BE2C (cell line): ENCODE data around the gene OR52E4.

Experiments used
- DNase-seq: peaks from one replicate; pipeline ENCODE4 v3.0.0-alpha.2; 2020
- H3K27me3 ChIP-seq: fragments of 250-450 bp; sonication (Bioruptor Pico); 2 replicates; pipeline ENCODE4 v1.5.1; 2020; ENCODE audit warnings: mild to moderate bottlenecking
- H3K36me3 ChIP-seq: fragments of 250-450 bp; sonication (Bioruptor Pico); 2 replicates; pipeline ENCODE4 v1.5.1; 2020; ENCODE audit warnings: mild to moderate bottlenecking
- H3K4me1 ChIP-seq: fragments of 250-450 bp; sonication (Bioruptor Pico); 2 replicates; pipeline ENCODE4 v1.5.1; 2020
- H3K4me3 ChIP-seq: 2 replicates; pipeline ENCODE4 v1.5.1; 2011; ENCODE audit warnings: low read depth, low read length
- H3K9me3 ChIP-seq: fragments of 250-450 bp; sonication (Bioruptor Pico); 2 replicates; pipeline ENCODE4 v1.5.1; 2020
- TF ChIP-seq, protein P1 (sequence below): IDR thresholded peaks from 2 replicates; pipeline ENCODE4 v1.5.1; 2012; ENCODE audit warnings: mild to moderate bottlenecking, low read depth, low read length

The OR52E4 gene

DNA sequence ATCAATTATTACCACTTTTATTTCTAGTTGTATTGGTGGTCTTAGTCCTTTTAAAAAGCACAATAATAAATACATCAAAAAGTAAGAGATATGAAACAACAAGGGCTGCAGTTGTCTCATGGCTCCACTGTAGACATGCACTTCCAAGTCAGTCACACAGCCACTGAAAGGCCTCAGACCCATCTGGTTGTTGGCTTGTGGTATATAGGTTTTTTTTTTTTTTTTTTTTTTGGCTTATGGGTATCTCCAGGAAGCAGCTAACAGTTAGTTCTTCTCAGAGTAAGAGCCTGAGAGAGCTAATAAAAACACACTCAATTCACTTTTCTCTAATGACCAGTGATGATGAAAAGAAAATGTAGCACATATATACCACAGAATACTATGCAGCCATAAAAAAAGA lies 32.7 kb upstream of the OR52E4 start:
- Histone ChIP-seq H3K27me3 (no peaks in the 10 kb centered on the region), H3K4me1 (no peaks in the 10 kb centered on the region), H3K9me3 (no peaks in the 10 kb centered on the region), H3K36me3 (no peaks in the 10 kb centered on the region), H3K4me3 (no peak overlapping the region)
- TF ChIP-seq, protein P1, sequence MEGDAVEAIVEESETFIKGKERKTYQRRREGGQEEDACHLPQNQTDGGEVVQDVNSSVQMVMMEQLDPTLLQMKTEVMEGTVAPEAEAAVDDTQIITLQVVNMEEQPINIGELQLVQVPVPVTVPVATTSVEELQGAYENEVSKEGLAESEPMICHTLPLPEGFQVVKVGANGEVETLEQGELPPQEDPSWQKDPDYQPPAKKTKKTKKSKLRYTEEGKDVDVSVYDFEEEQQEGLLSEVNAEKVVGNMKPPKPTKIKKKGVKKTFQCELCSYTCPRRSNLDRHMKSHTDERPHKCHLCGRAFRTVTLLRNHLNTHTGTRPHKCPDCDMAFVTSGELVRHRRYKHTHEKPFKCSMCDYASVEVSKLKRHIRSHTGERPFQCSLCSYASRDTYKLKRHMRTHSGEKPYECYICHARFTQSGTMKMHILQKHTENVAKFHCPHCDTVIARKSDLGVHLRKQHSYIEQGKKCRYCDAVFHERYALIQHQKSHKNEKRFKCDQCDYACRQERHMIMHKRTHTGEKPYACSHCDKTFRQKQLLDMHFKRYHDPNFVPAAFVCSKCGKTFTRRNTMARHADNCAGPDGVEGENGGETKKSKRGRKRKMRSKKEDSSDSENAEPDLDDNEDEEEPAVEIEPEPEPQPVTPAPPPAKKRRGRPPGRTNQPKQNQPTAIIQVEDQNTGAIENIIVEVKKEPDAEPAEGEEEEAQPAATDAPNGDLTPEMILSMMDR = no peak
- no peak for DNase-seq

DNA sequence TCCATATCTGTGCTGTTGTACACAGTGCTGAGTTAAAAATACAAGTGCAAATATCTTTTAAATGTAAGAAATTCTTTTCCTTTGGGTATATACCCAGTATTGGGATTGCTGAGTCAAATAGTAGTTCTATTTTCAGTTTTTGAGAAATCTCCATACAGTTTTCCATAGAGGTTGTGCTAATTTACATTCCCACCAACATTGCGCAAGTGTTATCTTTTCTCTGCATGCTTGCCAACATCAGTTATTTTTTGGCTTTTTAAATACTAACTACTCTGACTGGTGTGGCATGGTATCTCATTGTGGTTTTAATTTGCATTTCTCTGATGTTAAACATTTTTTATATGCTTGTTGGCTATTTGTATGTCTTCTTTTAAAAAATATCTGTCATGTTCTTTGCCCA lies 29.4 kb upstream of the OR52E4 start:
- no peak overlapping the region for H3K4me3 ChIP-seq
- no peak for DNase-seq
- no peaks in the 10 kb centered on the region for H3K36me3 ChIP-seq
- no peaks in the 10 kb centered on the region for H3K4me1 ChIP-seq
- TF ChIP-seq, protein P1 = no peak
- H3K27me3 ChIP-seq = no peaks in the 10 kb centered on the region
- no peaks in the 10 kb centered on the region for H3K9me3 ChIP-seq

DNA sequence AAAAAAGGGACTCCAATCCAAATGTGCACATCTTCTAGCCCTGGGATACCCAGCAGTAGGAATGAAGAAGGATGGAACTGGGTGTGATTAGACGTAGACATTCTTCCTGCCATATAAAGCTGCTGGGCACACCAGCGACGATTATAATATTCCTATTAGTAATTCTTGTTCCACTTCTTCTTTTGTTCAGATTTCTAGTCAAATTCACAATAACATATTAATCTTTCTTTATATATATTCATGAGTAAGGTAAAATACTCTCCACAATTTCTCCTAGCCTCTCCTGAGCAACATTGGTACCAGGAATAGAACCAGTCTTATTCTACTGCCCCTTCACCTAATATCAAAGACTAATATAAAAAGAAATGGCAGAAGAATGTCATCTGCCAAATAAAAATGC lies 22.8 kb upstream of the OR52E4 start, which contains the start of gene OR52E8:
Gene OR52E8 (minus strand): TSS at position 101 of the 400 bp plus-strand sequence. CDS start 0 bp downstream, at position 101.
- TF ChIP-seq, protein P1 = no peak
- H3K27me3 ChIP-seq = no peaks in the 10 kb centered on the region
- H3K4me1 ChIP-seq = no peaks in the 10 kb centered on the region
- no peak within 1 kb of the TSS for H3K4me3 ChIP-seq
- no peak for DNase-seq
- no peaks in the 10 kb centered on the region for H3K36me3 ChIP-seq
- no peaks in the 10 kb centered on the region for H3K9me3 ChIP-seq

DNA sequence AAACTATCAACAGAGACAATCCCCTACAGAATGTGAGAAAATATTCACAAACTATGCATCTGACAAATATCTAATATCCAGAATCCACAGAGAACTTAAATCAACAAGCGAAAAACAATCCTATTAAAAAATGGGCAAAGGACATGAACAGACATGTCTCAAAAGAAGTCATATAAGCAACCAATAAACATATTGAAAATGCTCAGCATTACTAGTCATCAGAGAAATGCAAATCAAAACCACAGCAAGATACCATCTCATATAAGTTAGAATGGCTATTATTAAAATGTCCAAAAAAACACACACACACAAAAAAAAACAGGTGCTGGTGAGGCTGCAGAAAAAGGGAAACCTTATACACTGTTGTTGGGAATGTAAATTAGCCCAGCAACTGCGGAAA lies 14.6 kb upstream of the OR52E4 start:
- Histone ChIP-seq H3K27me3 (no peaks in the 10 kb centered on the region), H3K4me3 (no peak overlapping the region), H3K9me3 (no peaks in the 10 kb centered on the region), H3K36me3 (no peaks in the 10 kb centered on the region), H3K4me1 (no peaks in the 10 kb centered on the region)
- TF ChIP-seq, protein P1 = no peak
- no peak for DNase-seq

DNA sequence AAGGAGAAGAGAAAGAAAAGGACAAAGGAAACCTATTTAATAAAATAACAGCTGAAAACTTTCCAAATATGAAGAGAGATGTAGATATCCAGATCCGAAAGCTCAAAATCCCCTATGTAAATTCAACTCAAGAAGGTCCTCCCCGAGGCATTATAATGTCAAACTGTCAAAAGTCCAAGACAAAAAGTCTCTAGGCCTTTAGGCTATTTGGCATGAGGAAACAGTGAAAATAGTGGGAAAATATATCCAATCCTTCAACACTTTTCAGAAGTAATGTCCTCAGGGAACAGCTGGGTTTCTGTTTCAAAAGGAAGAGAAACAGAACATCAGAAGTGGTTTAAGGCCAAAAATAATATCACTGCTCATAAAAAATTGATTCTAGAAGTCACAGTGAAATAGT lies 1.9 kb upstream of the OR52E4 start:
- TF ChIP-seq, protein P1 = no peak

DNA sequence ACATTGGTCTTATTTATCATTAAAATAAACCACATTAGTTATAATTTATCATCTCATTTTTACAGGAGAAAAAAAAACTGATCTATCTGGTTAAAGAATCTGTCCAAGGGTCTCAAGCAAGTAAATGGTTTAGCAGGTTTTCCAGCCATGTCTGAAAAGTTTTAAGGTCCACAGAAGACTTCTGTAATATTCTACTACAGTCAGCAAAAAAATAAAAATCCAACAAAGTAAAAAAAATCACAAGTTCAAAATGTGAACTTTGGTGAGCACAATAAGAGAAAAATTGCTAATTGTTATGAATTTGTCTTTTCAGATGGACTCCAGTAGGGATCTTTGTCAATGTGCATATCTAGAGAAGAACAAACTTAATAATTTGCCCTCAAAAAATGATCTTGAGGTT lies 1.3 kb downstream of the OR52E4 start:
- DNase-seq = no peak
- no peaks in the 10 kb centered on the region for H3K4me1 ChIP-seq
- TF ChIP-seq, protein P1 = no peak
- H3K9me3 ChIP-seq = no peaks in the 10 kb centered on the region
- no peaks in the 10 kb centered on the region for H3K27me3 ChIP-seq
- no peak overlapping the region for H3K4me3 ChIP-seq
- H3K36me3 ChIP-seq = no peaks in the 10 kb centered on the region

More for the DNA sequence above, 1.9 kb upstream of the OR52E4 start:
- no peak overlapping the region for H3K4me3 ChIP-seq
- H3K4me1 ChIP-seq = no peaks in the 10 kb centered on the region
- no peaks in the 10 kb centered on the region for H3K36me3 ChIP-seq
- H3K9me3 ChIP-seq = no peaks in the 10 kb centered on the region
- no peaks in the 10 kb centered on the region for H3K27me3 ChIP-seq
- DNase-seq = no peak
